Measurements from ENCODE around the gene ENPP5. TPM values are rescaled to one million over a fixed set of nuclear protein-coding genes. Genes with fewer than 3 reads are reported as not detected.

Gene ENPP5
- total and polyA plus RNA-seq, 2 of the 13 experiments (the other 11 are each of a cell fraction or from before 2014, with no cell fraction given): not detected

- WGBS (ENCODE audit: low lambda C conversion rate): 3% methylated on average over 4 of the region's 4 CpGs
- in situ Hi-C loops (cut with HindIII; ENCODE audit: extremely low pct_ligation_motif_present, low pct_unique_long_range_greater_than_20kb) (loop anchor here (25.0 kb wide), 1 partner anchor 786 kb away; no protein-coding TSS in a partner anchor), intact Hi-C loops (cut with micrococcal nuclease; ENCODE audit: unreplicated experiment) (no loop called here)
- H3K79me2 ChIP-seq (ENCODE audit: insufficient read depth, low read length): no peaks in the 10 kb centered on the region
- no peaks in the 10 kb centered on the region for H3K36me3 ChIP-seq (replicated peaks in 1 of 2; ENCODE audit: control insufficient read depth in 1 of 2, insufficient read depth in 2 of 2, low read length in 2 of 2)
- ChIA-PET POLR2A (no interaction called here), CTCF (ENCODE audit: low intra/inter-chr PET ratio, low total read pairs) (no interaction called here)
- no peaks in the 10 kb centered on the region for H3K4me1 ChIP-seq (ENCODE audit: insufficient read depth, low read length)
- no peak overlapping the region for H3K27ac ChIP-seq (ENCODE audit: extremely low read length, insufficient read depth, low read length)
- no peaks in the 10 kb centered on the region for H3K27me3 ChIP-seq (ENCODE audit: control insufficient read depth in 1 of 2, insufficient read depth in 2 of 2, low read length in 2 of 2)
- ATAC-seq: no peak
- FAIRE-seq: no peak
- H3K4me3 ChIP-seq (replicated peaks in 1 of 3; ENCODE audit: insufficient read depth in 1 of 3, low read depth in 2 of 3, low read length in 3 of 3): no peak overlapping the region
- H3K4me2 ChIP-seq (ENCODE audit: low read depth, low read length): no peak overlapping the region
- H2AFZ ChIP-seq (ENCODE audit: low read length): no peak overlapping the region
- no peak overlapping the region for H3K9ac ChIP-seq (ENCODE audit: insufficient read depth, low read depth, low read length)
- H3K9me3 ChIP-seq (ENCODE audit: low read length): no peaks in the 10 kb centered on the region
- TF ChIP-seq TBP (CRISPR knock-in tag; IDR thresholded peaks at IDR 0.05) (no peak), ZEB1 (IDR thresholded peaks at IDR 0.05; ENCODE audit: insufficient replicate concordance, low read depth) (no peak), ZBTB43 (CRISPR knock-in tag; conservative IDR thresholded peaks at IDR 0.05) (no peak), NKX3-1 (CRISPR knock-in tag; IDR thresholded peaks at IDR 0.05) (no peak), RNF2 (conservative IDR thresholded peaks at IDR 0.05; ENCODE audit: low read depth) (no peak), REPIN1 (CRISPR knock-in tag; IDR thresholded peaks at IDR 0.05; ENCODE audit: borderline replicate concordance, low read depth) (no peak), NFE2L1 (CRISPR knock-in tag; IDR thresholded peaks at IDR 0.05; ENCODE audit: borderline replicate concordance) (no peak), KMT2A (CRISPR knock-in tag; IDR thresholded peaks at IDR 0.05) (no peak), CEBPG (CRISPR knock-in tag; IDR thresholded peaks at IDR 0.05) (no peak), KAT7 (CRISPR knock-in tag; IDR thresholded peaks at IDR 0.05; ENCODE audit: borderline replicate concordance) (no peak), ZNF646 (CRISPR knock-in tag; IDR thresholded peaks at IDR 0.05) (no peak), ZNF138 (CRISPR knock-in tag; IDR thresholded peaks at IDR 0.05; ENCODE audit: low read depth) (no peak), TMF1 (CRISPR knock-in tag; IDR thresholded peaks at IDR 0.05; ENCODE audit: low read depth) (no peak), PRMT3 (CRISPR knock-in tag; IDR thresholded peaks at IDR 0.05; ENCODE audit: borderline replicate concordance, low read depth) (no peak), SRSF9 (IDR thresholded peaks at IDR 0.05; ENCODE audit: borderline replicate concordance, insufficient read depth, low read depth, low read length, poor library complexity, severe bottlenecking) (no peak), ZNF24 (IDR thresholded peaks at IDR 0.05) (no peak), FOXJ3 (CRISPR knock-in tag; IDR thresholded peaks at IDR 0.05; ENCODE audit: borderline replicate concordance) (no peak), ZNF510 (CRISPR knock-in tag; IDR thresholded peaks at IDR 0.05; ENCODE audit: low read depth) (no peak), ATF7 (IDR thresholded peaks at IDR 0.05) (no peak), ATF7 (CRISPR knock-in tag; IDR thresholded peaks at IDR 0.05) (no peak)
- DNase-seq (ENCODE audit: low spot score): no peak
- H4K20me1 ChIP-seq (ENCODE audit: insufficient read depth, low read length): no peaks in the 10 kb centered on the region
- BruUV-seq (replicated peaks): no TSS peak
Observed at GRCh38 chr6:46201702-46202101, 30.9 kb upstream of the ENPP5 start.
